Lower leg skin (tissue), 3 donors: ENCODE data around the gene KIF7.

Experiments used
- CTCF ChIP-seq, 3 donors: fragments of 450-650 bp; IDR thresholded peaks; one replicate each; pipeline ENCODE4 v1.5.1; 2016; ENCODE audit warnings: antibody characterized with exemption in 3 of 3, mild to moderate bottlenecking in 3 of 3, moderate library complexity in 2 of 3
- POLR2A ChIP-seq, 2 donors: fragments of 450-650 bp; IDR thresholded peaks; one replicate each; pipeline ENCODE4 v1.6.1; 2016 to 2017; ENCODE audit warnings: antibody characterized with exemption in 2 of 2, mild to moderate bottlenecking in 1 of 2, moderate library complexity in 1 of 2

- TF ChIP-seq POLR2A (IDR thresholded peaks at IDR 0.05) (no peak), CTCF (IDR thresholded peaks at IDR 0.05) (no peak)
These were observed 39.0 kb downstream of the KIF7 start for GRCh38 chr15:89616228-89616627.
